Astrocyte of the hippocampus (primary cell): Measurements from ENCODE around the gene FGF1.

Experiments used
- DNase-seq: peaks from one replicate; pipeline ENCODE4 v3.0.0; 2011; ENCODE audit warnings: low read depth, low spot score

The FGF1 gene

GRCh38 chr5:142697356-142698255 lies 11.7 kb upstream of the FGF1 start:
- peak; percentile 57 for DNase-seq

DNA sequence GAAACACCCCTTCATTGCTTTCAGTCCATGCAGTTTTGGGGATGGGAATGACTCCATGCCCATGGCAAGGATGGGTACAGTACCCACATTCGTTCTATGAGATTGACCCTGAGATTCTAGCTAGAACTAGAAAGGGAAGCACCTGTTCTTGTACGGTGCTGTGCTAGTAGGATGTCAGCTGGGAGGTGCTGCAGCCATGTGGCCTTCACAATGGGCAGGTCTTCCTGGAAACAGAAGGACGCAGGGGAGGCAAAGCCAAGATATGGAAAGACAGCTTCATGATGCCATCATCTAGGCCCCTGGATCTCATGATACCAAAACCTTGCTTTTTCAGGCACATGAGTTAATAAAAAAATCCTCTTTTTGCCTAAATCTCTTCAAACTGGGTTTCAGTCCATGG lies 10.5 kb upstream of the FGF1 start:
- no peak for DNase-seq

DNA sequence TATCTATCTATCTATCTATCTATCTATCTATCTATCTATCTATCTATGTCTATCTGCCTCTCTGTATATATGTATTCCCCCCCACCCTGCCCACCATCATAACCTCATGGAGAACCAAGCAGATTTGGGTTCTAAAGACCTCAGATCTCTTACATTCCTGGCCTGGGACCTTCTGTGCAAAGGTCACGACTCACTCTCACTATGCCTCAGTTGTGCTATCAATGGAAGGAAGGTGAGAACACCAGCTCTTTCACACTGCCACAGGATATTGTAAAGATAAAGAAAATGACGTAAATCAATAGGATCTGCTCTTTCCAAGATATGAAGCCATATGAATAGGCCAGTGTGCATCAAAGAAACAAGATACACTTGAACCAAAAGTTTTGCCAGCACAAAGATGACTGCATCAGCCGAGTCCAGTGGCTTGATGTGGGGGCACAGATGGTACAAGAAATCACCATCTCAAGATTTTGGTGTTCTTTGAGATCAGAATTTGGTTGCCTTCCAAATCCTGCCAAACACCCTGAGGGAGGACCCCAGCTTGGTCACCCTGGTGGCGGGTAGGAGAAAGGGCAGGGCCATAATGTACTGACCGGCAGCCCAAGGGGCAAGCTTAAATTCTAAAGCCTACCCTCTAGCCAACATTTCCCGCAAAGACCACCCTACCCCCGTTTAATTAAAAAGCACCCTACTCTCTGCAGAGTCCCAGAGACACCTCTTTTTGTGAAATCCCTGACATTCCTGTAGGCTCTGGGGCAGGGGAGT lies 8.4 kb upstream of the FGF1 start:
- no peak for DNase-seq

GRCh38 chr5:142692321-142692894 lies 6.5 kb upstream of the FGF1 start:
- DNase-seq, result no peak

DNA sequence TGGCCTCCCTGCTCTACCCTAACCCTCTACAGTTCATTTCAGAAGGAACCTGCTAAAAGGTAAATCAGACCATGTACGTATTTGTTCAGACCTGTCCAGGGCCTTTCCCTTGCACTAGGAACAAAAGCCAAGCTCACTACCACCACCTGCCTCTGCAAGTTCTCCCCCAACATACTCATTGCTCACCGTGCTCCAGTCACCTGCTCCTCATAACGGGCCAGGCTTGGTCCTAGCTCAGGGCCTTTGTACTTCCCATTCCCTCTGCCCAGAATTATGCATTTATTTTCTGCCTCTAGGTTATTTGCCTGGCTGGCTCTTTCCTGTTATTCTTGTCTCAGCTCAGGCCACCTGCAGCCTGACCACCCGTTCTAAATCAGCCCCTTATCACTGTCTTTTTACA lies 4.8 kb upstream of the FGF1 start:
- DNase-seq, result no peak

- DNase-seq, result no peak
Measured at GRCh38 chr5:142689081-142689480, 3.2 kb upstream of the FGF1 start.

DNA sequence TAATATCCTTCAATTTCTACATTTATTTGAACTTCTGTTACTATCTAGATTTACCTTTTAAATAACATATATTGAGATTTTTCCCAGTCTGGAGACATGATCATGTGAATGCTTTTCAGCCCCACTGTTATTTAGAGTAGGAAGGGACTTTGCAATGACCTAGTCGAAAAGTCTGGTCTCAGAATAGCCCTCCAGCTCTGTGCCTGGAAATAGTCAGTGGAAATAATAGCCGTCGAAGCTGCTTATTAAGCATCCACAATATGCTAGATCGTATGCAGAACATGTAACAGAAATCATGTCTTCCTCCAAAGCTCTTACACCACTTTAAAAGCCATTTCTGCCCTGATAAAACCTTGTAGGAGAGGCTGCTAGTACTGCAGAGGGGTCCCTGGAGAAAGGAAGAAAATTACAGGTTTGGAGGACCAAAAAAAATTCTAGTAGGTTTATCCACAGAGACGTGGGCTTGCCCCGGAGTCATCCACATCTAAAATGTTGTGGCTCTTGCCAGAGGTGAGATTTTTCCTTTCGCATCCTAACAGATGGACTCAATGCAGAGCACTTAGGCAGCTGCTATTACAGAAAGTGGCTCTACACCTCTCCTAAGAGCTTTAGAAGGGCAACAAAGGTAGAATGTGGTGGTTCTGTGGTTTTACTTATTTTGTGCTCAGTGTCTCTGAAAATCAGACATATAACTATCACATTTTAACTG lies 2.5 kb upstream of the FGF1 start:
- DNase-seq, result no peak

DNA sequence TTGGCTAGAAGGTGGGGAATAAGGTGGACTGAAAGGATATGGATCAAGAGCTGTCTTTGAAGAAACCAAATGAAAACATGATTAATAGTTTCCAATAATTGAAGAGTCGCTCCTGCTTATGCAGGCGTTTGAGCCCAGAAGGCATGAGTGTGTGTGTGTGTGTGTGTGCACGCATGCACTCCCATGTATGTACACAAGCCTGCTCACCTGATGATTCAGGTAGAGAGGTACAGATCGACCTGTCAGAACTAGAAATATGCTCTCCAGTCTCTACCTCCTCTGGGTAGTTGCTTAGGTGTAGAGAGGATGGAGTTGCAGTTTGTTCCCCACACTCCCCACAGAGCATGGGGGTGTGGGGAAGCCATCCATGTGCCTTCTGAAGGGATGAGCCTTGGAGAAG lies 1.1 kb upstream of the FGF1 start:
- no peak for DNase-seq

DNA sequence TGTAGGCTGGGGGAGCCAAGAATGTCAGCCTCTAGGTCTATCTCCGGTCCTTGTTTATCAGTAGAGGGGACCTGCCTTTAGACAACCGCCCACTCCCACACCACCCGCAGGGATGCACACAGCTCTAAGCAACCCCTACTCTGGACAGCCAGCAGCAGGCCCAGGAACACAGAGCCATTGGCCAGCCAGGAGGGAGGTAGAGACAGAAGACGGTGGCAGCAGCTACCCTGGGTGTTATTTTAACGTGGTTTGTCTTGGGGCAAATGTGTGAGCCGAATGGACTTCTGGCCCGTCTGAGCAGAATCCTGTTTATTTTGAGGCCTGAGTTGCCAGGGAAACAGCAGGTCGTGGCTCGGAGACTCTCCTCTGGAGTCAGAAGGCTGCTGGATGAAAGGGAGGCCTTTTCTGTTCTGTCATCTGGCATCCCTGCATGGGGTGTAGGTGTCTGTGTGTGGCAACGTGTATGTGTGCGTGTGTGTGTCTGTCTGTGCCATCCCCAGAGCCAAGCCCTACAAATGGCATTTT lies 382 bp upstream of the FGF1 start:
- DNase-seq, result peak; percentile 74

- DNase-seq, result peak; percentile 65
Measured at GRCh38 chr5:142684508-142685041, 1.3 kb downstream of the FGF1 start.

- DNase-seq, result no peak
Measured at GRCh38 chr5:142683881-142684505, 1.9 kb downstream of the FGF1 start.

- DNase-seq, result no peak
Measured at GRCh38 chr5:142683116-142683515, 2.8 kb downstream of the FGF1 start.

GRCh38 chr5:142680605-142681259 lies 5.2 kb downstream of the FGF1 start:
- peak; percentile 47 for DNase-seq

DNA sequence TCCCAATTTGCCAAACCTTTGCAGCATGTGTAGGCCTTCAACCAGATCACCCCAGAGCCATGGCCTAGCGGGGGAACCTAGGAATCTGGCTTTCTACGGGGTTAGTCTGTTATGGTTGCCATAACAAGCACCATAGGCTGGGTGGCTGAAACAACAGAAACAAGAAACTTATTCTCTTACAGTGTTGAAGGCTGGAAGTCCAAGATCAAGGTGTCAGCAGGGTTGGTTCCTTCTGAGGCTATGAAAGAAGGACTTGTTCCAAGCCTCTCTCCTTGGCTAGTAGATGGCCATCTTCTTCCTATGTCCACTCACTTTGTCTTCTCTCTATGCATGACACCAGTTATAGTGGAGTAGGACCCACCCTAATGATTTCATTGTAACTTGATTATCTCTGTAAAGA lies 6.1 kb downstream of the FGF1 start:
- DNase-seq, result no peak

- DNase-seq, result no peak
Measured at GRCh38 chr5:142678529-142678928, 7.4 kb downstream of the FGF1 start.

- DNase-seq, result no peak
Measured at GRCh38 chr5:142677198-142677597, 8.7 kb downstream of the FGF1 start.

DNA sequence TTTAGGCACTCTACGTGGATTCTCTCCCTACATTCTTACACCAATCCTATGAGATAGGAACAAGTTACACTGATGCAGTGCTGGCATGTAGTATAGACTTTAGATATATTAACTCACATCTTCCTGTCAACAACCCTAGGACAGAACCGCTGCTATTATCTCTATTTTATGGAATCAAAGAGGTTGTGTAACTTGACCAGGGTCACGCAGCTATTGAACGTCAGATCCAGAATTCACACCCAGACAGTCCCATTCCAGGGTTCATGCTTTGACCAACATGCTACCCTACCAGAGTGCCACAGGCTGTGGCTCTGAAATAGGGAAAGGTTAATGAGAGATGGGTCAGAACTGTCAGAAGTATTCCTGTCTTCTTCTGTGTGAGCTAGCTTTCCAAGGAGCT lies 9.6 kb downstream of the FGF1 start:
- no peak for DNase-seq

DNA sequence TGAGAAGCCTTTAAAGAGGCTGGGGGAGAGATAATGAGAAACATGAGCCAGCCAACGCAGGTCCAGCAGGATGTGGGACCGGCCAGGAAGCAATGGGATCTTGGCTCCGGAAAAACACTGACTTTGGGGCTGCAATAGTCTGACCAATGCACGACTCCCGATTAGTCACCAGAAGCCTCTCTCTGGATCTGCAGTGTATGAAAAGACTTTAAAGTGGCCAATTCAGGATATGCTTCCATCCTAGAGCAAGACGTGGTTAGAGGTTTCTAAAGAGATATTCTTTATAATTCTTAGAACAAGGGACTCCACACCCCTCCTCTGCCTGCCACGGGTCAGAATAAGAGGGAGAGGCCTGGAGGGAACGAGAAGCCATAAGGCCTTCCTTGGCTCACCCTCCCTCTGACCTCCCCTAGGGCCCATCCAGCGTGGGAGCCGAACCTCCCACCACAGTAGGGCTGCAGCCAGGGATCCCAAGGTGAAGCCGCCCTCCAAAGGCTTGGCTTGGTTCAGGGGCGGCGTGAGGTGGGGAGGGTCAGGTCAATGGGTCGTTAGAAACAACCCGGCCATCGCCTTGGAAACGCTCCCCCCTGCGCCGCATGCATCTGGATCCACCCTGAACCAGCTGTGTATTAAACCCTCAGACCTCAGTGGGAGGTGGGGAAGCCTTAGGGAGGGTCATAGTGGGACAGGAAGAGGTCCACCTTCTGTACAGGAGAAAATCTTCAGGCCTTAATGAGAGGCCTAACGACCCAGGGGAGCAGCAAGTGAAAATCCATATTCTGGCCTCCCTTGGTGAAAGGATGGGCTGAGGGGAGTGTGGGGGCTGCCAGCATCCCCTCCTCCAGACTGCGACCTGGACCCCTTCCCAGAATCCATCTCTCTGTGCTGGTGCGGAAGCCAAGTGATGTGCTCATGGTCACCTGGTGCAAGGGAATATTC lies 11.1 kb downstream of the FGF1 start:
- peak; percentile 72 for DNase-seq

GRCh38 chr5:142671801-142672200 lies 14.1 kb downstream of the FGF1 start:
- peak; percentile 84 for DNase-seq
